Activated B cell treated with CpG ODN at 0.5 μM for 24 hours (primary cell): ENCODE data around the gene MEFV. TPM values are rescaled to one million over a fixed set of nuclear protein-coding genes. Genes with fewer than 3 reads are reported as not detected.

Source experiments
- ATAC-seq: fragments of 200-7000 bp; cut with Tn5 transposase; one replicate; pipeline ENCODE4 v1.10.0; 2021; ENCODE audit warnings: low read depth, mild to moderate bottlenecking, moderate library complexity
- CTCF ChIA-PET: fragments of 350-600 bp; sonication (Branson Sonifier 250); formaldehyde crosslinking; loops from one replicate; lab custom pipeline; 2021; ENCODE audit warnings: antibody characterized with exemption; lab: Charles Lee
- POLR2A ChIA-PET: fragments of 350-600 bp; sonication (Branson Sonifier 250); formaldehyde crosslinking; loops from one replicate; lab custom pipeline; 2021; ENCODE audit warnings: antibody characterized with exemption; lab: Charles Lee
- DNase-seq: peaks from one replicate; pipeline ENCODE4 v3.0.0; 2022
- H3K27ac Mint-ChIP-seq: one replicate; pipeline ENCODE4 v1.8.0; 2020; ENCODE audit warnings: mixed read lengths
- H3K27me3 Mint-ChIP-seq: one replicate; pipeline ENCODE4 v1.8.0; 2021; ENCODE audit warnings: mixed read lengths
- H3K36me3 Mint-ChIP-seq: one replicate; pipeline ENCODE4 v1.8.0; 2021; ENCODE audit warnings: low read depth, mixed read lengths
- H3K4me1 Mint-ChIP-seq: one replicate; pipeline ENCODE4 v1.8.0; 2021; ENCODE audit warnings: mixed read lengths
- H3K4me3 Mint-ChIP-seq: one replicate; pipeline ENCODE4 v1.8.0; 2020; ENCODE audit warnings: mild to moderate bottlenecking, mixed read lengths
- H3K9me3 Mint-ChIP-seq: one replicate; pipeline ENCODE4 v1.8.0; 2020; ENCODE audit warnings: mixed read lengths
- intact Hi-C: fragments of 100-400 bp; cut with micrococcal nuclease; formaldehyde crosslinking; loops from one replicate; pipeline ENCODE4 v1.15.1; 2024
- total RNA-seq: library from RNA; stranded (reverse); gene quantifications from 2 replicates; pipeline ENCODE4 v1.2.3, GENCODE V29; 2022
- TF ChIP-seq, protein P1 (sequence below): fragments of 200-600 bp; IDR thresholded peaks from one replicate; pipeline ENCODE4 v1.8.0; 2022; ENCODE audit warnings: antibody characterized with exemption, mild to moderate bottlenecking

MEFV gene
- total RNA-seq, 1 donor from 2014 or later, result not detected

DNA sequence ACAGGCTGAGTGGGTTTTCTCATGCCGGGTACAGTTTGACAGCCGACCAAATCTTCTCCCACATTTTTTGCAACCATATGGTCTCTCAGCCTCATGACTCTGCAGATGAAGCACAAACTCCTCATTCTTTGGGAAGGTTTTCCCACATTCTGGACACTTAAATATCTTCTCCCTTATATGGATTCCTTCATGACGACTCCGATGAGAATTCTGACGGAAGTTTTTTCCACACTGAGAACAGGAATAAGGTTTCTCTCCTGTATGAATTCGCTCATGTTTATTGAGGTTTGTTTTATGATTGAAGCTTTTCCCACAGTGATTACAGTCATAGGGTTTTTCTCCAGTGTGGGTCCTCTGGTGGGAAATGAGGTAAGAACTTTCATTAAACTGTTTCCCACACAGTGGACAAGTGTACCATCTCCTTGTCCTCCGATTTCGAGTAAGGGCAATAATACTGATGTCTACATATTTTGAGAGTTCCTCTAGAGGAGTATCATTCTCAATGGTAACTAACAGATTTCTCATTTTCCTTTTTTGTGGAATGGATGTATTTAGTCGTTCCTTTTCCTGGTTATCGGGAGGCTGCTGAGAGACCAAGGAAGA is 32.4 kb downstream of the MEFV start:
- DNase-seq (no peak), ATAC-seq (no peak)
- CTCF ChIA-PET, result no interaction called here
- POLR2A ChIA-PET, result interaction anchor here (1.5 kb wide), 1 partner anchor 177 kb away, joined by 6 read pairs; the partner anchor contains the start of genes ZNF174 and ZSCAN32
- H3K4me3 Mint-ChIP-seq, result no peak overlapping the region
- H3K27me3 Mint-ChIP-seq, result no peaks in the 10 kb centered on the region
- H3K9me3 Mint-ChIP-seq, result peaks cover 34% of the 10 kb centered on the region
- no peak overlapping the region for H3K27ac Mint-ChIP-seq
- TF ChIP-seq, protein P1, sequence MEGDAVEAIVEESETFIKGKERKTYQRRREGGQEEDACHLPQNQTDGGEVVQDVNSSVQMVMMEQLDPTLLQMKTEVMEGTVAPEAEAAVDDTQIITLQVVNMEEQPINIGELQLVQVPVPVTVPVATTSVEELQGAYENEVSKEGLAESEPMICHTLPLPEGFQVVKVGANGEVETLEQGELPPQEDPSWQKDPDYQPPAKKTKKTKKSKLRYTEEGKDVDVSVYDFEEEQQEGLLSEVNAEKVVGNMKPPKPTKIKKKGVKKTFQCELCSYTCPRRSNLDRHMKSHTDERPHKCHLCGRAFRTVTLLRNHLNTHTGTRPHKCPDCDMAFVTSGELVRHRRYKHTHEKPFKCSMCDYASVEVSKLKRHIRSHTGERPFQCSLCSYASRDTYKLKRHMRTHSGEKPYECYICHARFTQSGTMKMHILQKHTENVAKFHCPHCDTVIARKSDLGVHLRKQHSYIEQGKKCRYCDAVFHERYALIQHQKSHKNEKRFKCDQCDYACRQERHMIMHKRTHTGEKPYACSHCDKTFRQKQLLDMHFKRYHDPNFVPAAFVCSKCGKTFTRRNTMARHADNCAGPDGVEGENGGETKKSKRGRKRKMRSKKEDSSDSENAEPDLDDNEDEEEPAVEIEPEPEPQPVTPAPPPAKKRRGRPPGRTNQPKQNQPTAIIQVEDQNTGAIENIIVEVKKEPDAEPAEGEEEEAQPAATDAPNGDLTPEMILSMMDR, result no peak
- no peaks in the 10 kb centered on the region for H3K4me1 Mint-ChIP-seq
- H3K36me3 Mint-ChIP-seq, result peaks cover 69% of the 10 kb centered on the region
- intact Hi-C loops, result no loop called here

DNA sequence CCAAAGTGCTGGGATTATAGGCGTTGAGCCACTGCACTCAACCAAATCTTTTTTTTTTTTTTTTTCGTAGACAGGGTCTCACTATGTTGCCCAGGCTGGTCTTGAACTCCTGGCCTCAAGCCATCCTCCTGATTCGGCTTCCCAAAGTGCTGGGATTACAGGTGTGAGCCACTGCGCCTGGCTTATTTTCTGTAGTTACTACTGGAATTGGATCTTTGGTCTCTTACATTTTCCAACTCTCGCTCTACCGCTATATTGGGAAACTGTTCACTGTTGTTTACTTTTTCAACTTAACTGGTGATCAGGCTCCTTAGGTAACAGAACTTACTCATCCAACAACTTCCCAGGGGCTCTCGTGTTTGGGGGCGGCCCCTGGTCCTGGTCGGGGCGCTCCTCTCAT is 35.6 kb downstream of the MEFV start:
- no peak for ATAC-seq

DNA sequence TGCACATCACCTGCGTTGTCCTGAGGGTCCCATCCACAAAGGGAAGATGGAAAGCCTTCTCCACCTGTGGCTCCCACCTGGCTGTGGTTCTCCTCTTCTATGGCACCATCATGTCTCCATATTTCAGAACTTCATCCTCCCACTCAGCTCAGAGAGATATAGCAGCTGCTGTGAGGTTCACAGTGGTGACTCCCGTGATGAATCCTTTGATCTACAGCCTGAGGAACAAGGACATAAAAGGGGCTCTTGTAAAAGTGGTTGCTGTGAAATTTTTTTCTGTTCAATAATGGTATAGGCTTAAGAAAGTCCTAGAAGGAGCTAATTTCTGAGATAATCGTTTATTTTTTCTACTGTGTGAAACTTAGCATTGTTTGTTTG is 40.2 kb downstream of the MEFV start:
- no peak overlapping the region for H3K4me3 Mint-ChIP-seq
- no peak overlapping the region for H3K27ac Mint-ChIP-seq
- CTCF ChIA-PET, result no interaction called here
- DNase-seq, result no peak
- intact Hi-C loops, result no loop called here
- H3K27me3 Mint-ChIP-seq, result no peaks in the 10 kb centered on the region
- ATAC-seq, result no peak
- peaks cover 5% of the 10 kb centered on the region for H3K9me3 Mint-ChIP-seq
- TF ChIP-seq, protein P1, result no peak
- H3K36me3 Mint-ChIP-seq, result peaks cover 3% of the 10 kb centered on the region
- peaks cover 23% of the 10 kb centered on the region for H3K4me1 Mint-ChIP-seq
- POLR2A ChIA-PET, result no interaction called here

More for the DNA sequence above, 35.6 kb downstream of the MEFV start:
- Mint-ChIP-seq H3K4me3 (no peak overlapping the region), H3K27me3 (no peaks in the 10 kb centered on the region), H3K36me3 (peaks cover 42% of the 10 kb centered on the region), H3K27ac (no peak overlapping the region), H3K4me1 (peaks cover 7% of the 10 kb centered on the region), H3K9me3 (peaks cover 30% of the 10 kb centered on the region)
- TF ChIP-seq, protein P1, result no peak
- CTCF ChIA-PET, result no interaction called here
- intact Hi-C loops, result no loop called here
- POLR2A ChIA-PET, result interaction anchor here (0.7 kb wide), 1 partner anchor 99 kb away, joined by 3 read pairs; no protein-coding TSS in a partner anchor
- no peak for DNase-seq

DNA sequence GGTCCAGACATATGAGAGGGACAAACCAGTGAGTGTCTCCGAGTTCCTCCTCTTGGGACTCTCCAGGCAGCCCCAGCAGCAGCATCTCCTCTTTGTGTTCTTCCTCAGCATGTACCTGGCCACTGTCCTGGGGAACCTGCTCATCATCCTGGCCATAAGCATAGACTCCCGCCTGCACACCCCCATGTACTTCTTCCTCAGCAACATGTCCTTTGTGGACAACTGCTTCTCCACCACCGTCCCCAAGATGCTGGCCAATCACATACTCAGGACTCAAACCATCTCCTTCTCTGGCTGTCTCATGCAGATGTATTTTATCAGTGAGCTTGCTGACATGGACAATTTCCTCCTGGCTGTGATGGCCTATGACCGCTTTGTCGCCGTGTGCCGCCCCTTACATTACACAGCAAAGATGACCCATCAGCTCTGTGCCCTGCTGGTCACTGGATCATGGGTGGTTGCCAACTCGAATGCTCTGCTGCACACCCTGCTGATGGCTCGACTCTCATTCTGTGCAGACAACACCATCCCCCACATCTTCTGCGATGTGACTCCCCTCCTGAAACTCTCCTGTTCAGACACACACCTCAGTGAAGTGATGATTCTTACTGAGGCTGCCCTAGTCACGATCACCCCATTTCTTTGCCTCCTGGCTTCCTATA is 40.7 kb downstream of the MEFV start:
- peaks cover 4% of the 10 kb centered on the region for H3K9me3 Mint-ChIP-seq
- ChIA-PET POLR2A (no interaction called here), CTCF (no interaction called here)
- H3K36me3 Mint-ChIP-seq, result no peaks in the 10 kb centered on the region
- TF ChIP-seq, protein P1, result no peak
- H3K4me3 Mint-ChIP-seq, result peak overlapping the region; percentile 6
- no peaks in the 10 kb centered on the region for H3K27me3 Mint-ChIP-seq
- DNase-seq, result no peak
- no peak overlapping the region for H3K27ac Mint-ChIP-seq
- ATAC-seq, result no peak
- intact Hi-C loops, result no loop called here
- H3K4me1 Mint-ChIP-seq, result peaks cover 23% of the 10 kb centered on the region

DNA sequence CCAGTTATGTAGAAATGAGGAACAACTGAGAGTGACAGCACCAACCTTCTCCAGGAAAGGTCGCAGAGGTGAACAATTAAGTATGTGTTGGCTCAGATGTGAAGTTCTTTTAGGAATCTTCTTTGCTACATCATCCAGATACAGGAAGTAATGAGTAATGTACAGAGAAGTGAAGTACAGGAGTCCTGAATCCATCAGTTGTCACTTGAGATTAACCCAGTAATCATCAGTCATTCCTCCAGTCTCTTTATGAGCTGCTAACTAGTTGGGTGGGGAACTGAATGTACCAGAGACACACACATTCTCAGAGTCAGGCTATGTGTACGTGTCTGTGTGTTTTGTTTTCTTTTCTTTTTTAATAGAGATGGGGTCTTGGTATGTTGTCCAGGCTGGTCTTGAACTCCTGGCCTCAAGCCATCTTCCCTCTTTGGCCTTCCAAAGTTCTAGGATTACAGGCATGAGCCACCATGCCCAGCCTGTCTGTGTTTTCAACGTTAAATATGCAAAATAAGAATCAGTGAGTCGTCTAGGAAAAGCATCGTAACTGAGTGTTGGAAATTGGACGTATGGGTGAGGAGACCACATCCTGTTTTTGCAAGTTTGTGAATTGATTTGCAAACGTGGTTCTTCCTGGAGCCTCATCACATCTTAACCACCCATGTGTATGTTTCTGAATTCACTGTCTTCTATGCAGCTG is 41.4 kb downstream of the MEFV start:
- peak overlapping the region; percentile 6 for H3K4me3 Mint-ChIP-seq
- H3K9me3 Mint-ChIP-seq, result peaks cover 4% of the 10 kb centered on the region
- DNase-seq (no peak), ATAC-seq (no peak)
- intact Hi-C loops, result no loop called here
- TF ChIP-seq, protein P1, result no peak
- POLR2A ChIA-PET, result no interaction called here
- H3K4me1 Mint-ChIP-seq, result peaks cover 23% of the 10 kb centered on the region
- no peaks in the 10 kb centered on the region for H3K27me3 Mint-ChIP-seq
- H3K36me3 Mint-ChIP-seq, result no peaks in the 10 kb centered on the region
- CTCF ChIA-PET, result no interaction called here
- no peak overlapping the region for H3K27ac Mint-ChIP-seq
